ENCODE measurements around the gene PPT2.
"Not testable (repeated sequence)": the region's sequence is repeated elsewhere in the genome, so short reads cannot be mapped to it uniquely, and the experiment has no call there.

PPT2 gene

DNA sequence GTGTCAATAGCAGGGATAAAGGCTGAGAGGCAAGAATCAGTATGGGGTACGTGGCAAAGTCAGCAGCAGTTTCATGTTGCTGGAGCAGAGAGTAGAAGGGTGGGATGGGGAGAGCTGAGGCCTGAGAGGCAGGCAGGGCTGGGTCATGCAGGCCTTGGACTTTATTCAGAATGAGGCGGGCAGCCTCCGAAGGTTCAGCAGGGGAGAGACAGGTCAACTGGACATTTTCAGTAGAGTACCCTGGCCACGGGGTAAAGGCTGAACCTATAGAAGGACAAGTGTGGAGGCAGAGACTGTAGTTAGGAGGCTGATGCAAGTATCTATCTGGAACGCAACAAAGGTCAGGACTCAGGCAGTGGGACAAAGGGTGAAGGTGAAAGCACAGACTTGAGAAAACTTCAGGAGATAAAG is 56.3 kb downstream of the PPT2 start:
- DNase-seq (ENCODE audit: low read depth), result no peak

DNA sequence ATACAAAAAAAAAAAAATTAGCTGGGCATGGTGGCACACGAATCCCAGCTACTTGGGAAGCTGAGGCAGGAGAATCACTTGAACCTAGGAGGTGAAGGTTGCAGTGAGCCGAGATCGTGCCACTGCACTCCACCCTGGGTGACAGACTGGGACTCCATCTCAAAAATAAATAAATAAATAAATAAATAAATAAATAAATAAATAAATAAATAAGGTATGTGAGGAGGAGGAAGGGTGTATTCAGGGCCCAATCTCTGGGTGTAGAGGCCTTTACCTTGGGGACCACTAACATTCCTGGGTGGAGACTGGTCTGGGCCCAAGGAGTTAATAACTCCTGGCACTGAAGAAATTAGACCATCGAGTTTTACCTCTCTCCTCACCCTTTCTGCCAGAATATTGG is 57.5 kb downstream of the PPT2 start:
- DNase-seq (ENCODE audit: low read depth), result not testable (repeated sequence)

GRCh38 chr6:32212076-32212760 is 58.3 kb downstream of the PPT2 start:
- no peak for DNase-seq (ENCODE audit: low read depth)

Measured in stimulated activated CD8-positive, alpha-beta memory T cell treated with anti-CD3 and anti-CD28 coated beads, Interleukin-15, amount 100 ng/mL, for 24 hours (primary cell).